GM12892 (cell line): Measurements from ENCODE around the gene GALNT1.

Source experiments
- DNase-seq: peaks from one replicate; pipeline ENCODE4 v3.0.0; 2011; ENCODE audit not compliant: insufficient read length
- FAIRE-seq: peaks from 2 replicates; lab custom pipeline; 2011; peaks lifted over from hg19 to GRCh38; lab: Jason Lieb, UNC
- POLR2A ChIP-seq: IDR thresholded peaks from 2 replicates; pipeline ENCODE4 v1.6.1; 2011; ENCODE audit warnings: low read depth, low read length, control low read depth
- POLR2AphosphoS5 ChIP-seq: IDR thresholded peaks from 2 replicates; pipeline ENCODE4 v1.6.1; 2011; ENCODE audit warnings: low read depth, low read length, control low read depth
- TAF1 ChIP-seq: IDR thresholded peaks from 2 replicates; pipeline ENCODE4 v1.6.1; 2011; ENCODE audit warnings: low read depth, mild to moderate bottlenecking, control low read depth, low read length, borderline replicate concordance

The GALNT1 gene

DNA sequence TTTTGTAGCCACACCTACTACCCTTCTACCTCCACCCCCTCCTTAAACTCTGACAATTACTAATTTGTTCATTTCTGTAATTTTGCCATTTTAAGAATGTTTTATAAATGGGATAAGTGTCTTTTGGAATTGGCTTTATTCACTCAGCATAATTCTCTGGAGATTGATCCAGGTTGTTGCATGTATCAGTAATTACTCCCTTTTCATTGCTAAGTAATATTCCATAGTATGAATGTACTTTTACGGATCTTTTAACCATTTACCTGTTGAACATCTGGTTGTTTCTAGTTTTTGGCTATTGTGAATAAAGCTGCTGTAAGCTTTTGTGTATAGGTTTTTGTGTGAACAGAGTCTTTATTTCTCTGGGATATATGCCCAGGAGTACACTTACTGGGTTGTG, 4.1 kb downstream of the GALNT1 start:
- DNase-seq (no peak), FAIRE-seq (no peak)
- TF ChIP-seq POLR2AphosphoS5: no peak
- TF ChIP-seq TAF1: no peak
- TF ChIP-seq POLR2A: no peak

DNA sequence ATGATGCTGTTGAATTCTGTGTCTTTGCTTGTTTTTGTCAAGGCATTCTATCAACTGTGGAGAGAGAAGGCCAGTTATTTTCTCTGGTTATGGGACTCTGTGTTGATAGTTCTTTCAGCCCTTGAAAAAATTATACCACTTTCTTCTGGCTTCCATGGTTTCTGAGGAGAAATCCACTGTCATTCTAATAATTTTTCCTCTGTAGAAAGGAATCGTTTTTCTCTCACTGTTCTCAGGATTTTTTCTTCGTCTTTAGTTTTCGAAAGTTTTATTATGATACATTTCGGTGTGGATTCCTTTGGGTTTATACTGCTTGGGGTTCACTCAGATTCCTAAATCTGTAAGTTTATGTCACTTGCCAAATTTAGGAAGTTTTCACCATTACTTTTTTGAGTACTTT, 6.6 kb downstream of the GALNT1 start:
- TF ChIP-seq POLR2A: no peak
- TF ChIP-seq POLR2AphosphoS5: no peak
- TF ChIP-seq TAF1: no peak
- peak; percentile 27 for FAIRE-seq

DNA sequence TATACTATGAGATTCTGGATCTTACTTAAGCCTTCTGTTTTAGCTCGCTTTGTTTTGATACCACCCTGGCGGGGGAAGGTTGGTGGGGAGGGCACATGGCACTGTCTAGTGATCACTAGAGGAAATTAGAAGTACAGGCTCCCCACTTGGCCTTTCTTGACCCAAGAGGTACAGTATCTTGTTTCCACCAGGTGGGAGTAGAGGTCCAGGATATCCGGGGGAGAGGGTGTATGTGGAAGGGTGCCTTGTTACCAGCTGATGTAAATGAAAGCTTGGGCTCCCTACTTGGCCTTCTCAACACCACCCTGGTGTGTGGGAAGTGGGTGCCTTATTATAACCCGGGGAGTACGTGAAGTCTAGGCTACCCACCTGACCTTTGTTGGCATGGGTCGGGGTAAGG, 7.5 kb downstream of the GALNT1 start:
- TF ChIP-seq POLR2AphosphoS5 (no peak), TAF1 (no peak), POLR2A (no peak)
- no peak for DNase-seq
- no peak for FAIRE-seq

More for the DNA sequence above, 6.6 kb downstream of the GALNT1 start:
- no peak for DNase-seq

DNA sequence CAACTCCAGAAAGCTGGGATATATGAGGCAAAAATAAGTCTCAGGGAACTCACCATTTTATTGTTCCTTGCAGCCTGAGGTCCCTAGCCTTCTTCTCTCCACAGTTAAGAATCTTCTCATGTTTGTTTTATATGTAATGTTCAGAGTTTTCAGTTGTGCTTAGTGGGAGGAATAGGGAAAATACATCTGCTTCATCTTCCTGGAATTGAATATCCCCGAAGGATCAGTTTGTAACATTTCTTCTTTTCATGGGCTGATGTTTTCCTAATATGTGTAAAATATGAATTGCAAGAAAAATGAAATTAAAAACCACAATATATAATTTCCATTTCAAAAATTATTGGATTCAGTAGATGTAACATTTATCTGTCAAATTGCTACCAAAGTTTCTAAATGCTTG, 8.0 kb downstream of the GALNT1 start:
- FAIRE-seq: no peak
- DNase-seq: no peak
- TF ChIP-seq TAF1 (no peak), POLR2AphosphoS5 (no peak), POLR2A (no peak)

DNA sequence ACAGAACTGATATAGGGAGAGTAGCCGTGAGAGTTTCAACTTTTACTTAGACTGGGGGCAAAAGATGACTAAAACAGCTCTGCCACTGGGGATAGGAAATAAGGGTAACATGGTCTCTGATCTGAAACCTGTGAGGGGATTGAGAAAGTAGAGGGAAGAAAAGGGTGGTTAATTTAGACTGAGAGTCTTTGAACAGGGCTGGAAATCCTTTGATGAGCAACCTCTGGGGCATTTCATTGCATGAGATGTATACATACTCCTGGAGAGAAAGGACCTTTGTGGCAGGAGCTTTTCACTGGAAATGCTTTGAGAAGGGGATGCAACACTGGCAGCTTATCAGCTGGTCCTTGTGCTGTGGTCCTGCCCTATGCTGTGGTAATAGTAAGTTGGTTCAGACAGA, 9.4 kb downstream of the GALNT1 start:
- TF ChIP-seq POLR2A (no peak), TAF1 (no peak), POLR2AphosphoS5 (no peak)
- FAIRE-seq (no peak), DNase-seq (no peak)

DNA sequence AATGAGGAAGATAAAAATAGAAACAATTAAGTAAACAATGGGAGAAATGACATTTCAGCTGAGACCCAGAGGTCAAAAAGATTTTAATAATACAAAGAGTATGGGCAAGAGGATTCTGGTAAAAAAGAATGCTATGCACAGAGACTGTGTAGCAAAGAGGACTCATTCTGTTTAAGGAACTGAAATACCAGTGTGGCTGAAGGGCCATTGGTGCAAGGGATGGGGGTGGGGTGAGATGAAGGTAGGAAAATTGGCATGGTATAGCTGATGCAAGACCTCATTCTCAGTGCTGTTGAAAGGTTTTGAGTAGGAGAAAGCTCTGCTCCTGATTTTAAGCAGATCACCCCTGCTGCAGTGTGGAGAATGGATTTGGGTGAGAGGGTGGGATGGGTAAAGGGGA, 10.8 kb downstream of the GALNT1 start:
- FAIRE-seq (peak; percentile 92), DNase-seq (no peak)
- TF ChIP-seq TAF1 (no peak), POLR2A (no peak), POLR2AphosphoS5 (no peak)

DNA sequence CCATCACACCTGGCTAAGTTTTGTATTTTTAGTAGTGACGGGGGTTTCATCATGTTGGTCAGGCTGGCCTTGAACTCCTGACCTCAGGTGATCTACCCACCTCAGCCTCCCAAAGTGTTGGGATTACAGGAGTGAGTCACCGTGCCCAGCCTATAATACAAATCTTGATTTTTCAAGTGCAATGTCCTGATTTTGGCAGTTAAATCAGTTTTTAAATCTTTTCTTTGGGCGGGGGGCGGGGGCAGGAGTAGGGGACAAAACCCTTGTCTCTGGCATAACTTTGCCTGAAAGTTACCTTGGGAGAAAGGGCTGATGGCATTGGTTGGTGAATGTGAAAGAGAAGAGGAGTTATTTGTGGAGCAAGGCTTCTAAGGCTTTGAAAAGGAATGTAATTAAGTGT, 12.3 kb downstream of the GALNT1 start:
- TF ChIP-seq POLR2A (no peak), TAF1 (no peak), POLR2AphosphoS5 (no peak)
- FAIRE-seq (no peak), DNase-seq (no peak)

DNA sequence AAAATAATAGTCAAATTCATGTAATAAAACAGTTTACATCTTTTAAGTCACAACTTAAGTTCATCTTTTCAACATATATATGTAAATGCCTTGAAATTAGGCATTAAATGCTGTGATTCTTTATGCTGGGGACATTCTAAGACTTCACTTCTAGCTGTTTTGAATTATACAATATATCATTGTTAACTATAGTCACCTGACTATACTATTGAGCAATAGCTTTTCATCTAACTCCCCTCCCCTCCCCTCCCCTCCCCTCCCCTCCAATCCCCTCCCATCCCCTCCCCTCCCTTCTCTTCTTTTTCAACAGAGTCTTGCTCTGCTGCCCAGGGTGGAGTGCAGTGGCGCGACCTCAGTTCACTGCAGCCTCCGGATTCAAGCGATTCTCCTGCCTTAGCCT, 16.2 kb downstream of the GALNT1 start:
- no peak for TF ChIP-seq POLR2A
- FAIRE-seq: no peak

DNA sequence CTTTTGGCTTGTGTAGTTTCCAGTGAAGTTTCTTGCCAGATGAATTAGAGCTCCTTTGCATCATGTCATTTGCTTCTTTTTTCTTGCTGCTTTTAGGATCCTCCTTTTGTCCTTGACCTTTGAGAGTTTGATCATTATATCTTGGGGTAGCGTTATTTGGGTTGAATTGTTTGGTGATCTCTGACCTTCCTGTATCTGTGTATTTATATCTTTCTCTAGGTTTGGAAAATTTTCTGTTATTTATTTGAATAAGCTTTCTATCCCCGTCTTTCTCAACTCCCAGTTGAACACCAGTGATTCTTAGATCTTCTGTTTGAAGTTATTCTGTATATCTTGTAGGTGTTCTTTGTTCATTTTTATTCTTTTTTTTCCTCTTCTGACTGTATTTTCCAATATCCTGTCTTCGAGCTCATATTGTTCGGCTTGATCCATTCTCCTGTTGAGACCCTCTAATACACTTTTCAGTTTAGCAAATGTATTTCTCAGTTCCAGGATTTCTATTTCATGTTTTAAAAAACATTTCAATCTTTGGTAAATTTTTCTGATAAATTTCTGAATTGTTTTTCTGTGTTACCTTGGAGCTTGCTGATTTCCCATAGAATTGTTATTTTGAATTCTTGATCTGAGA, 20.8 kb downstream of the GALNT1 start:
- DNase-seq (no peak), FAIRE-seq (no peak)
- TF ChIP-seq POLR2AphosphoS5 (no peak), TAF1 (no peak), POLR2A (no peak)

More for the DNA sequence above, 16.2 kb downstream of the GALNT1 start:
- DNase-seq: no peak

DNA sequence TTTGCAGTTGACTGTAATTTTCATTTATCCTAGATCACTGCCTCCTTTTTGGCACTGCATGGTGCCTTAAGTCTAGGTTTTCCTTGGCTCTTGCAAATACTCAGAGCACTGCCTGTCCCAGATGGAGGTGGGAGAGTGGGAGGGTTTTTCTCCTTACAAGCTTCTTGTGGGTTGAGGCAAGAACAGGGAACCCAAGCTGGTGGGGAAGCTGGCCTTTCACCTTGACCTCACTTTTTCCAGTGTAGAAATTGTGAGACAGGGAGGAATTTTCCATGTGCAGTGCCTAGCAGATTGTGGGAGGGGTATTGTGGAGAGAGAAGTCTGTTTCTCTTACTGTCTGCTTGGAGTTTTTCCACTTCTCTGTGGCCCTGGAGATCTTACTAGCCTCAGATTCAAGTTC, 21.5 kb downstream of the GALNT1 start:
- FAIRE-seq (no peak), DNase-seq (no peak)
- TF ChIP-seq POLR2AphosphoS5 (no peak), TAF1 (no peak), POLR2A (no peak)

DNA sequence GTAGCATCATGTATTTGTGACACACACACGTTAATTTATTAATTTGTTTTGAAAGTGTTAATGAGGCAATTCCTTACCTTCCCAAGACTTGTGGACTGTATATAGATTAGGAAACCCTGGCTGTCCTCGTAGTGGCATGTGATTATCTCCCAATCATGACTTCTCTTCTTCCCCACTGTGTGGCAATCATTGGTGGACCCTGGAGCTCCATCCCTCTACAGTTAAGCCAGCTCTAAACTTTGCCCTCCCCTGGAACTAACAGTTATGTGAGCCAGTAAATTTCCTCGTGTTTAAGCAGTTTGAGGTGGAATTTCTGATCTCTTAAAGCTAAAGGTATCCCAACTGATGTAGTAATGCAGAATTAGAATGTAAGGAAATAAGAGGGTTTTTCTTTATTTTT, 22.0 kb downstream of the GALNT1 start:
- DNase-seq (no peak), FAIRE-seq (no peak)
- TF ChIP-seq POLR2AphosphoS5 (no peak), POLR2A (no peak), TAF1 (no peak)

DNA sequence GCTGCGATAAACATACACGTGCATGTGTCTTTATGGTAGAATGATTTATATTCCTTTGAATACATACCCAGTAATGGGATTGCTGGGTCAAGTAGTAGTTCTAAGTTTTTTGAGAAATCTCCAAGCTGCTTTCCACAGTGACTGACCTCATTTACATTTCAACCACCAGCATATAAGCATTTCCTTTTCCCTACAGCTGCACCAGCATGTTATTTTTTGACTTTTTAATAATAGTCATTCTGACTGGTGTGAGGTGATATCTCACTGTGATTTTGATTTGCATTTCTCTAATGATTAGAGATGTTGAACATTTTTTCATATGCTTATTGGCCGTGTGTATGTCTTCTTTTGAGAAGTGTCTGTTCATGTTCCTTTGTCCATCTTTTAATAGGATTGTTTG, 22.8 kb downstream of the GALNT1 start:
- TF ChIP-seq POLR2AphosphoS5 (no peak), TAF1 (no peak), POLR2A (no peak)
- no peak for DNase-seq
- FAIRE-seq: no peak
